Measurements from ENCODE around the gene FBLN1.

The FBLN1 gene

DNA sequence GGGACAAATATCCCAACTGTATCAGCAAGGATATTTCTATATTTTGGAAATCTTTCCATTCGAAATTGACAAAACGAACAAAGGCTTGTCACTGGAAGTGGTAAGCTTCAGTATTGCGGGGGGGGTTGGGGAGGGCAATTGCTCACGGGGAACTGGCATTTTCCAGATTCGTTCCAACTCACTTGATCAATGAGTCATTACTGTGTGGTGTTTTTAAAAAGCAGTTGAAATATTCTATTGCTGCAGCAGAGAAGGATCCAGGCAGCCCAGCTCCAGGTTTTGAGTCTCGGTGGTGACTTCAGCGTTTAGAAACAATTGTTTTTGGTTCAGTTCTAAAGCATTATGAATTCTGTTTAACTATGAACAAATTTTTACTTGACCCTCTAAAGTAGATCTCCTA is 33.8 kb upstream of the FBLN1 start:
- no peak overlapping the region for H3K4me3 ChIP-seq (ENCODE audit: low read depth, low read length)
- in situ Hi-C loops (cut with HindIII; ENCODE audit: low sequenced_read_pairs) = loop anchor here (5.0 kb wide), 1 partner anchor 43 kb away; no protein-coding TSS in a partner anchor

DNA sequence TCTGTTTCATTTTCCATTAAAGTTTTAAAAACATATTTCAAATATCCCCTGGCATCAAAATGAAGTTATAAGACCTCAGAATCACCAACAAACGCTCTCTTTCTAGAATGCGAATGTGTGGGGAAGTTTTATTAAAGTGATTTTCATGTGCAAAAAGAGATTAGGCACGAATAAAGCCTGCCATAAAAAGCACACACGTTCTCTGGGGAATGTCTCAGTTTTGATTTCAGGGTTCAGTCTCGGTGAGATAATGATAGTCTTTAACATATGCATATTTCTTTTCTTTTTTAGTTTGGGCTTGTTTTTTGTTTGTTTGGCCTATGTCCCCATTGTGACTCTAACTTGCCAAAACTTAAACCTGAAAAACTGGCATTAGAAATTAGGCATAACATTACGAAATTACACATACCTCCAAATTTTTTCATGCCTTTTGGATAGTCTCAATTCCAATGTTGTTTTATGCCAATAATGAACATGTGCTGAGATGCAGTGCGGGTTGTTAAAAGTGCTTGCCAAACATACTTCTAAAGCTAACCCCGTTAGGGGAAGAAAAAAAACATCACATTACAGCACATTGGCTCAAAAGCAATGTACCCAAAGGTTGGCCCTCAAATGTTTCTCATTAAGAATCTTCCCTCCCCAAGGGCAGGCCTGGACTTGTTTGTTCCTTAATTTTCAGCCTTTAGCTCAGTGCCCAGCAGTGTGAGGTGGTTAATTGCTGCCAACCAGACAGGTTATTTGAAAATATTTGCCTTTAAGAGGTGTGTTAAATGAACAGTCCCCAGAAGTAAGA is 33.2 kb upstream of the FBLN1 start:
- DNase-seq (ENCODE audit: low read depth) = no peak
- H3K4me3 ChIP-seq (ENCODE audit: low read depth, low read length) = no peak overlapping the region
- in situ Hi-C loops (cut with HindIII; ENCODE audit: low sequenced_read_pairs) = loop anchor here (5.0 kb wide), 2 partner anchors 43 to 83 kb away; no protein-coding TSS in a partner anchor

More for the DNA sequence above, 33.8 kb upstream of the FBLN1 start:
- no peak for DNase-seq (ENCODE audit: low read depth)
- TF ChIP-seq, protein P1, sequence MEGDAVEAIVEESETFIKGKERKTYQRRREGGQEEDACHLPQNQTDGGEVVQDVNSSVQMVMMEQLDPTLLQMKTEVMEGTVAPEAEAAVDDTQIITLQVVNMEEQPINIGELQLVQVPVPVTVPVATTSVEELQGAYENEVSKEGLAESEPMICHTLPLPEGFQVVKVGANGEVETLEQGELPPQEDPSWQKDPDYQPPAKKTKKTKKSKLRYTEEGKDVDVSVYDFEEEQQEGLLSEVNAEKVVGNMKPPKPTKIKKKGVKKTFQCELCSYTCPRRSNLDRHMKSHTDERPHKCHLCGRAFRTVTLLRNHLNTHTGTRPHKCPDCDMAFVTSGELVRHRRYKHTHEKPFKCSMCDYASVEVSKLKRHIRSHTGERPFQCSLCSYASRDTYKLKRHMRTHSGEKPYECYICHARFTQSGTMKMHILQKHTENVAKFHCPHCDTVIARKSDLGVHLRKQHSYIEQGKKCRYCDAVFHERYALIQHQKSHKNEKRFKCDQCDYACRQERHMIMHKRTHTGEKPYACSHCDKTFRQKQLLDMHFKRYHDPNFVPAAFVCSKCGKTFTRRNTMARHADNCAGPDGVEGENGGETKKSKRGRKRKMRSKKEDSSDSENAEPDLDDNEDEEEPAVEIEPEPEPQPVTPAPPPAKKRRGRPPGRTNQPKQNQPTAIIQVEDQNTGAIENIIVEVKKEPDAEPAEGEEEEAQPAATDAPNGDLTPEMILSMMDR (IDR thresholded peaks at IDR 0.05; ENCODE audit: low read depth, low read length, missing control alignments) = no peak

GRCh38 chr22:45470871-45471270 is 31.8 kb upstream of the FBLN1 start:
- TF ChIP-seq, protein P1 (IDR thresholded peaks at IDR 0.05; ENCODE audit: low read depth, low read length, missing control alignments) = no peak
- no peak overlapping the region for H3K4me3 ChIP-seq (ENCODE audit: low read depth, low read length)
- no peak for DNase-seq (ENCODE audit: low read depth)
- in situ Hi-C loops (cut with HindIII; ENCODE audit: low sequenced_read_pairs) = loop anchor here (5.0 kb wide), 1 partner anchor 81 kb away; no protein-coding TSS in a partner anchor

More for the DNA sequence above, 33.2 kb upstream of the FBLN1 start:
- TF ChIP-seq, protein P1 (IDR thresholded peaks at IDR 0.05; ENCODE audit: low read depth, low read length, missing control alignments) = no peak

DNA sequence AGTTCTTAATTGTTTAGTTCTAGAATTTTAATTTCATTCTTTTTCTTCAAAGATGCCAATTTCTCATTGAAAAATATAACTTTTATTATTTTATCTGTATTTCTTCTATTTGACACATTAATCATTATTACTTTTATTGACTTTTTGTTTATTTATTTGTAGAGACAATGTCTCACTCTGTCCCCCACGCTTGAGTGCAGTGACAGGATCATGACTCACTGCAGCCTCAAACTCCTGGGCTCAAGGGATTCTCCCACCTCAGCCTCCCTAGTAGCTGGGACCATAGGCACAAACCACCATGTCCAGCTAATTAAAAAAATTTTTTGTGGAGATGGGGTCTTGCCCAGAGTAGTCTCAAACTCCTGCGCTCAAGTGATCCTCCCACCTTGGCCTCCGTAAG is 30.3 kb upstream of the FBLN1 start:
- no peak overlapping the region for H3K4me3 ChIP-seq (ENCODE audit: low read depth, low read length)
- DNase-seq (ENCODE audit: low read depth) = no peak
- TF ChIP-seq, protein P1 (IDR thresholded peaks at IDR 0.05; ENCODE audit: low read depth, low read length, missing control alignments) = no peak
- in situ Hi-C loops (cut with HindIII; ENCODE audit: low sequenced_read_pairs) = loop anchor here (5.0 kb wide), 1 partner anchor 80 kb away; no protein-coding TSS in a partner anchor

DNA sequence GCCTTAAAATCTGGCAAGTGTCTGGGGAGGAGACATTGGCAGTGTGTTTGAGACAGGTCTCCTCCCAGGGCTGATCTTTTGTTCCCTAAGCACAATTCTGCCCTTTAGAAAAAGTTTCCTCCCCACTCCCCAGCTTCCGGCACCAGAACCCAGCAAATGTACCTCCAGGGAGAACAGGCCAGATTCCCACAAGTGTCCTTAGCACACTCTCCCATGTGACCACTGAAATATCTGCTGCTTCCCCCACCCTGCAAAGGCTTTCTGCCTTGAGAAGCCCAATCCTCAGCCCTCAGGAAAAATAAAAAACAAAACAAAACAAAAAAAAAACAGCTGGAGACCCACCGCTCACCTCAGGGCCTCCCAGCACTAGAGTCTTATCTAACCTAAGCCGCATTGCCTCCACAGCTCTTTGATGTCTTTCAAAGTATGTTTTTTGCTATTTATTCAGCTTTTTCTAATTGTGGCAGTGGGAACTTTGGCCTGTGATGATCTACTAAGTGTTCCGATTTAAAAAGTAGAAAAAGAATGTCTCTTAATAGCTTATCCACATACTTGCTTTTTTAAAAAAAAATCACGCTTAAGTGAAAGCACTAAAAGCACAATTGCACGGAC is 29.0 kb upstream of the FBLN1 start:
- in situ Hi-C loops (cut with HindIII; ENCODE audit: low sequenced_read_pairs) = loop anchor here (5.0 kb wide), 1 partner anchor 79 kb away; no protein-coding TSS in a partner anchor
- TF ChIP-seq, protein P1 (IDR thresholded peaks at IDR 0.05; ENCODE audit: low read depth, low read length, missing control alignments) = no peak
- H3K4me3 ChIP-seq (ENCODE audit: low read depth, low read length) = no peak overlapping the region
- no peak for DNase-seq (ENCODE audit: low read depth)

DNA sequence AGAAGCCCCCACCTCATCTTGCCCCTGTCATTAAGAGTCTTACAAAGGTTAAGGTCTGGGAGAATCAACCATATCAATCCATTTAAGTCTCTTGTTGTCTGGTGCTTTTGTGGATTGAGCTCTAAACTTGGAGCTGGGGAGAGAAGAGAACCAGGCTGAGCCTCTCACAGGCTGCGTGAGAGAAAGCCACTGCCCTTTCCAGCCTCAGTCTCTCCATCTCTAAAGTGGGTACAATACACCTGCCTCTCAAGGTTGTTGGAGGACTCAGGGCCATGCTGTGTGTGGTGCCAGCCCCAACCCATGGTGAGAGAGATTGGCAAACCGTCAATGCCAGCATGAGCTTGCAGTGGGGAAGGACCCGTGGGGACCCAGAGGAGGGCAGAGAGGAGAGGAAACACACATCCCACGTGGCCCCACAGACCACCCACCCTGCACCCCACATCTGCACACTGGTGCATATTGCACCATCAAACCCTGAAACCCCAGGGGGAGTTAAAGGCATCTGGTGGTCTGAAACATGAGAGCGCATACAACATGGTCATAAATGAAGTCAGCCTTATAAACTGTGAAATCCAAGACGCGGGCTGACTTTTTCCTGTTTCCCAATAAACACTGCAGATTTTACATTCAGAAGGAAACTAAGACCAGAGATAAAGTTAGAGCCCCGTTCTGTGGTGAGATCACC is 27.5 kb upstream of the FBLN1 start:
- DNase-seq (ENCODE audit: low read depth) = no peak
- TF ChIP-seq, protein P1 (IDR thresholded peaks at IDR 0.05; ENCODE audit: low read depth, low read length, missing control alignments) = no peak
- no peak overlapping the region for H3K4me3 ChIP-seq (ENCODE audit: low read depth, low read length)
- in situ Hi-C loops (cut with HindIII; ENCODE audit: low sequenced_read_pairs) = no loop called here

Data from astrocyte of the cerebellum (primary cell).